Measurements from ENCODE around the gene ADSS1.

ADSS1 gene

DNA sequence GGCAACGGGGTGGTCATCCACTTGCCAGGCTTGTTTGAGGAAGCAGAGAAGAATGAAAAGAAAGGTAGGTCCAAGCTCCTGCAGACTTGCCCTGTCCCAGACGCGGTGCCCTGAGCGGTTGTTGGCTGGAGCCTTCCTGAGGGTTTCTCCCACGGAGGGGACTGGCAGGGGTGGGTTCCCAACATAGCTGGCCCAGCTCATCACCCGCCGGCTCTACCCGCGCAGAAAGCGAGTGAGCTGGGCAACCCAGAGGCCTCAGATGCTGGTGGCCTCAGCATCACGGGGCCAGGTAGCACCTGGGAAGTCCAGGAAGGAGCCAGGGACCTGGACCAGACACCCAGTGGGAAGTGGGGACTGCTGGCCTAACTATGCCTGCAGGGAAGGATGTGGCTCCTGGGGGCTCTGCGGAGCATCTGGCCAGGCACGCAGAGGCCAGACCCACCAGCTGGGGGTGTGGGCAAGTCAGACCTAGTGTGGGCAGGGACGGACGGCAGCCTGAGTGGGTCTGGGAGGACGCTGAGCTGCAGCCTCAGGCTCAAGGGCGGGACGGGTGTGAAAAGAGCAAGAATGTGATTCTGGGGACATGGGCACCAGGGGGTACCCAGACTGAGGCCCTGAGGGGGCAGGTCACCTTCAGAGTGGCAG lies 14.5 kb downstream of the ADSS1 start:
- in situ Hi-C loops (cut with MboI; ENCODE audit: low pct_unique_long_range_greater_than_20kb, low sequenced_read_pairs, unreplicated experiment), result no loop called here
- no peak for DNase-seq (ENCODE audit: low spot score)
- TF ChIP-seq, protein P1, sequence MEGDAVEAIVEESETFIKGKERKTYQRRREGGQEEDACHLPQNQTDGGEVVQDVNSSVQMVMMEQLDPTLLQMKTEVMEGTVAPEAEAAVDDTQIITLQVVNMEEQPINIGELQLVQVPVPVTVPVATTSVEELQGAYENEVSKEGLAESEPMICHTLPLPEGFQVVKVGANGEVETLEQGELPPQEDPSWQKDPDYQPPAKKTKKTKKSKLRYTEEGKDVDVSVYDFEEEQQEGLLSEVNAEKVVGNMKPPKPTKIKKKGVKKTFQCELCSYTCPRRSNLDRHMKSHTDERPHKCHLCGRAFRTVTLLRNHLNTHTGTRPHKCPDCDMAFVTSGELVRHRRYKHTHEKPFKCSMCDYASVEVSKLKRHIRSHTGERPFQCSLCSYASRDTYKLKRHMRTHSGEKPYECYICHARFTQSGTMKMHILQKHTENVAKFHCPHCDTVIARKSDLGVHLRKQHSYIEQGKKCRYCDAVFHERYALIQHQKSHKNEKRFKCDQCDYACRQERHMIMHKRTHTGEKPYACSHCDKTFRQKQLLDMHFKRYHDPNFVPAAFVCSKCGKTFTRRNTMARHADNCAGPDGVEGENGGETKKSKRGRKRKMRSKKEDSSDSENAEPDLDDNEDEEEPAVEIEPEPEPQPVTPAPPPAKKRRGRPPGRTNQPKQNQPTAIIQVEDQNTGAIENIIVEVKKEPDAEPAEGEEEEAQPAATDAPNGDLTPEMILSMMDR (IDR thresholded peaks at IDR 0.05; ENCODE audit: extremely low read depth, insufficient read depth, missing control alignments), result no peak

DNA sequence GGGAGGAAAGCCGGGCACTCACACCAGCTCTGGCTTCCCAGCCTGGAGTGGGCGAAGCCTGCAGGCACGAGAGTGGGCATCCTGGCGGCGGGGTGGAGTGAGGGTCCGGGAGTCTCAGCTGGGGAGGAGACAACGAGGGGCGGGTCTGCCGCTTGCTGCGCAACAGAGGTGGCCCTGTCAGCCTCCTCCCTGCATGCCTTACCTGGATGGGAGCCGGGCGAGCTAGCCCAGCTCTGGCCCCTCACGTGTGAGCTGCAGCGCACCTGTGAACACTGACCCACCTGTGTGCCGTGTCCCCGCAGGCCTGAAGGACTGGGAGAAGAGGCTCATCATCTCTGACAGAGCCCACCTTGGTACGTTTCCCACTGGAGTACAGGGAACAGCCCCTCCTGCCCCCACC lies 15.0 kb downstream of the ADSS1 start:
- DNase-seq (ENCODE audit: low spot score), result no peak
- in situ Hi-C loops (cut with MboI; ENCODE audit: low pct_unique_long_range_greater_than_20kb, low sequenced_read_pairs, unreplicated experiment), result no loop called here
- TF ChIP-seq, protein P1 (IDR thresholded peaks at IDR 0.05; ENCODE audit: extremely low read depth, insufficient read depth, missing control alignments), result no peak

DNA sequence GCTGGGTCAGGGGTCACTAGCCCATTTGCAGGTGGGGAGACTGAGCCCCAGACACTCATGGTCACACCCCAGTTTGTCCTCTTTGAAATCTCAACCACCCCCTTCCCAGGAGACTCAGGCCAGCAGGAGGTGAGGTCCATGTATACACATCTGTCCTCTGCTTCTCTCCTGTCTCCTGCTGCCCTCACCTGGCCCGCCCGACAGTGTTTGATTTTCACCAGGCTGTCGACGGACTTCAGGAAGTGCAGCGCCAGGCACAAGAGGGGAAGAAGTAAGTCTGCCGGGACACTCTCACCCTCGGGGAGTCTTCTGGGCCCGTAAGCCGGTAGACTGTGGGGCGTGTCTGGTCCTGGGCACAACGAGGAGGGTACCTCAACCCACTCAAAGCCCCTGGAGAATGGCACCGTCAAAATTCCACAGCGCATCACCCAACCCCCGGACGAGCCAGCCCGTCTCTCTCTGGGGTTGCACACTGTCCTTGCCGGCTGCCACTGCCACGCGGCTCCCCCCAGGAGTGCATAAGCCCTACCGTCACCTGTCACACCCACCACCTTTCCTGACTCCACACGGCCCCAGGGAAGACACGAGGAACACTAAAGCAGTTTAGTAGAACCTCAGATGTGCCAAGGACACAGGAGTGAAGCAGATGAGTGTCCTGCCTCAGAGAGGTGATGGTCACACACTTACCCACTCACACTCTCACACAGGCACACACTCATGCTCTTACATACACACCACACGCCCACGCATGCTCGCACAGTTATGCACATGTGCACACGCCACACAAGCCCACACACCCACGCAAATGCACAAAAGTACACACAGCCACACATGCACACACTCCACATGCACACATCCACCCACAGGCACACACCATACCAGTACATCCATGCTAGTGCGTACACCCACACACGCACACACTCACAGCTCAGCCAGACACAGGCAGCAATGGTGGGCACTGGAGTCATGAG lies 15.8 kb downstream of the ADSS1 start:
- DNase-seq (ENCODE audit: low spot score), result no peak
- in situ Hi-C loops (cut with MboI; ENCODE audit: low pct_unique_long_range_greater_than_20kb, low sequenced_read_pairs, unreplicated experiment), result no loop called here
- TF ChIP-seq, protein P1 (IDR thresholded peaks at IDR 0.05; ENCODE audit: extremely low read depth, insufficient read depth, missing control alignments), result no peak

DNA sequence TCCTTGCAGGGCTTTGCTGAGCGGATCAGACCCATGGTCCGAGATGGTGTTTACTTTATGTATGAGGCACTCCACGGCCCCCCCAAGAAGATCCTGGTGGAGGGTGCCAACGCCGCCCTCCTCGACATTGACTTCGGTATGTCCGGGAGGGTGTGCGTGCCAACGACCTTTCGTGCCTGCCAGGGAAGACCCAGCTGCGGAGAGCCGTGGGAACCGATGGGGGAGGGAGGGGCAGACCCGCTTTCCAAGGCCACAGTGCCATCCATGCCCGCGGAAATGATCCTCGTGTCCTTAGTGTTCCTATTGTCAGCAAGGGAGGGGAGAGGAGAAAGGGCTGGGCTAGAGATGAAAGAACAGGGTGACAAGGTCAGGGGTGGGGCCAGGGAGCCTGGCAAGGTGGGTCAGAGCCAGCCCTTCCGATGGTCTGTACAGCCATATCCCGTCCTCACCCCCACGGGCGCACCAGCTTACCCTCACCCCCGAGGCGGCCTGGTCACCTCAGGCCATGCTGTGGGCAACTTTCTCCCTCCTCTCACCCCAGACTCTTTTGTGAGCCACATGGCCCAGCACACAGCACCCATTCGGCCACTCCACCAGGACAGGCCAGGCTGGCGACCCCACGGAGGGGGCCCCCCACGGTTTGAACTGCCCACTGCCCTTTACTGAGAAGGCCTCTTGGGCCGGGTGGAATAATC lies 17.2 kb downstream of the ADSS1 start:
- no peak for DNase-seq (ENCODE audit: low spot score)
- TF ChIP-seq, protein P1 (IDR thresholded peaks at IDR 0.05; ENCODE audit: extremely low read depth, insufficient read depth, missing control alignments), result no peak
- in situ Hi-C loops (cut with MboI; ENCODE audit: low pct_unique_long_range_greater_than_20kb, low sequenced_read_pairs, unreplicated experiment), result no loop called here

DNA sequence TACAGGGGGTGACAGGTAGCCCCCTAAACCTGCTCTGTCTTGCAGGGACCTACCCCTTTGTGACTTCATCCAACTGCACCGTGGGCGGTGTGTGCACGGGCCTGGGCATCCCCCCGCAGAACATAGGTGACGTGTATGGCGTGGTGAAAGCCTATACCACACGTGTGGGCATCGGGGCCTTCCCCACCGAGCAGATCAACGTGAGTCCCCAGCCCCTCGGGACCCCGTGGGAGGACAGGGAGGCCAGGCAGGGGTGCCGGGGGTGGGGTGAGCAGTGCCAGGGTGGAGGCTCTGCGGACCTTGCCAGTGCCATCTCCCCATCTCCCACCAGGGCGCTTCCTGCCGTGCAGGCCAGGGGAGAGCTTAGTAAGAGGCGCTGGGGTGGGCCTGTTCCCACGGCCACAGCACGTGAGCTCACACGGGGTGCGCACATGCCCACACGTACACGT lies 17.8 kb downstream of the ADSS1 start:
- in situ Hi-C loops (cut with MboI; ENCODE audit: low pct_unique_long_range_greater_than_20kb, low sequenced_read_pairs, unreplicated experiment), result no loop called here
- TF ChIP-seq, protein P1 (IDR thresholded peaks at IDR 0.05; ENCODE audit: extremely low read depth, insufficient read depth, missing control alignments), result no peak
- no peak for DNase-seq (ENCODE audit: low spot score)

All from GM13977 (cell line).